PC-3 (cell line): ENCODE data around the gene FAM50B.

Experiments
- EZH2 ChIP-seq: fragments of 300-600 bp; sonication (generic); IDR thresholded peaks from one replicate; pipeline ENCODE4 v1.6.1; 2017; ENCODE audit warnings: antibody characterized with exemption, mild to moderate bottlenecking, low read length; ENCODE audit not compliant: unreplicated experiment
- TF ChIP-seq, protein P1 (sequence below): fragments of 300-600 bp; sonication (generic); conservative IDR thresholded peaks from 2 replicates; pipeline ENCODE4 v1.5.1; 2017; ENCODE audit warnings: antibody characterized with exemption, low read depth, mild to moderate bottlenecking, low read length

DNA sequence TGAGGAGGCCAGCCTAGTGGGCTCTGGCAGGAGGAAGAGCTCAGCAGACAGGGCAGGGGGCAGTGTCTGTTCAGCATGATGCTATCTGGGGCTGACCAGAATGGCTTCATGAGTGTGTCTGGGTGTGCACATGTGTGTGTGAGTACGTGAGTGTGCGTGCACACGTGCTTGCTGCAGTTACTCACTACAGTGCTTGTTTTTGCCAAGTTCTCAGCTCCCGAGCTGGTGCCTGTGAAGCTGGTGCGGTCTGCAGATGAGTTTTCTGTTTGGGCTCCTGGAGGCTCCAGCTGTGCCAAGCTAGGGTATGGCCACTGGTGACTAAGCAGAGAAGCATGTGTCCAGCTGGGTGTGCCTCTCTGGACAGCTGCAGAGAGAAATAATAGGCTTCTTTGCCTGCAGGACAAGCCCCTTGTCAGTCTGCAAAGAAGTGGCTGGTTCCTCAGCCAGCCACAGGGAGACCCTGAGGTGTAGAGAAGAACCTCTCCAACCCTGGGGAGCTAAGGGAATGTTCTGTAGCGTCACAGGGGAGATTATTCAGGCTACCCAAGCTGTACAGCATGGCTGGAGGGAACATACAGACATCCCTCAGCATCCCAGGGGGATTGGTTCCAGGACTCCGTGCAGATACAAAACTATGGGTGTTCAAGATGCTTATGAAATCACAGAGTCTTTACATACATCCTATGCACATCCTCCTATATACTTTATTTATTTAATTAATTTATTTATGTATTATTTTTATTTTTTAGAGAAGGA lies 40.2 kb upstream of the FAM50B start:
- TF ChIP-seq, protein P1, sequence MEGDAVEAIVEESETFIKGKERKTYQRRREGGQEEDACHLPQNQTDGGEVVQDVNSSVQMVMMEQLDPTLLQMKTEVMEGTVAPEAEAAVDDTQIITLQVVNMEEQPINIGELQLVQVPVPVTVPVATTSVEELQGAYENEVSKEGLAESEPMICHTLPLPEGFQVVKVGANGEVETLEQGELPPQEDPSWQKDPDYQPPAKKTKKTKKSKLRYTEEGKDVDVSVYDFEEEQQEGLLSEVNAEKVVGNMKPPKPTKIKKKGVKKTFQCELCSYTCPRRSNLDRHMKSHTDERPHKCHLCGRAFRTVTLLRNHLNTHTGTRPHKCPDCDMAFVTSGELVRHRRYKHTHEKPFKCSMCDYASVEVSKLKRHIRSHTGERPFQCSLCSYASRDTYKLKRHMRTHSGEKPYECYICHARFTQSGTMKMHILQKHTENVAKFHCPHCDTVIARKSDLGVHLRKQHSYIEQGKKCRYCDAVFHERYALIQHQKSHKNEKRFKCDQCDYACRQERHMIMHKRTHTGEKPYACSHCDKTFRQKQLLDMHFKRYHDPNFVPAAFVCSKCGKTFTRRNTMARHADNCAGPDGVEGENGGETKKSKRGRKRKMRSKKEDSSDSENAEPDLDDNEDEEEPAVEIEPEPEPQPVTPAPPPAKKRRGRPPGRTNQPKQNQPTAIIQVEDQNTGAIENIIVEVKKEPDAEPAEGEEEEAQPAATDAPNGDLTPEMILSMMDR: no peak; the same call in 1 of the 2 replicates
- no peak for TF ChIP-seq EZH2
